Measurements from ENCODE around the gene PIK3CA.

Gene PIK3CA

GRCh38 chr3:179164857-179165256, 16.7 kb downstream of the PIK3CA start:
- no peak overlapping the region for H2BK120ac ChIP-seq (ENCODE audit: insufficient read depth, low read length, poor library complexity)
- no peak overlapping the region for H3K23ac ChIP-seq (ENCODE audit: low read length)
- H3K14ac ChIP-seq (ENCODE audit: low read length): no peak overlapping the region
- H3K4me2 ChIP-seq (ENCODE audit: low read length): no peak overlapping the region
- H3K36me3 ChIP-seq (ENCODE audit: control insufficient read depth in 1 of 2, insufficient read depth in 2 of 2, low read length in 2 of 2): no peaks in the 10 kb centered on the region
- H3K9me3 ChIP-seq (ENCODE audit: insufficient read depth, low read depth, low read length): no peaks in the 10 kb centered on the region
- H2AK5ac ChIP-seq (ENCODE audit: low read length): no peak overlapping the region
- no peaks in the 10 kb centered on the region for H3K27me3 ChIP-seq (ENCODE audit: insufficient read depth, low read length)
- no peak overlapping the region for H4K8ac ChIP-seq (ENCODE audit: low read depth, low read length)
- no peak overlapping the region for H4K12ac ChIP-seq (ENCODE audit: low read depth, low read length)
- H2AFZ ChIP-seq (ENCODE audit: insufficient read depth, low read length, poor library complexity): no peak overlapping the region
- H3K18ac ChIP-seq (ENCODE audit: low read length): no peak overlapping the region
- H3K4me1 ChIP-seq (ENCODE audit: control insufficient read depth in 1 of 2, insufficient read depth in 2 of 2, low read length in 2 of 2): no peaks in the 10 kb centered on the region
- no peak overlapping the region for H3K4ac ChIP-seq (ENCODE audit: low read depth, low read length)
- no peak for DNase-seq
- H4K91ac ChIP-seq (ENCODE audit: low read depth, low read length): no peak overlapping the region
- no peaks in the 10 kb centered on the region for H3K79me2 ChIP-seq (ENCODE audit: control insufficient read depth, insufficient read depth, low read length, poor library complexity)
- no peak overlapping the region for H3K4me3 ChIP-seq (ENCODE audit: low read depth, low read length)
- H2BK12ac ChIP-seq (ENCODE audit: low read length): no peak overlapping the region
- no peaks in the 10 kb centered on the region for H3K79me1 ChIP-seq (ENCODE audit: low read length)
- H3K27ac ChIP-seq (ENCODE audit: low read depth, low read length): no peak overlapping the region
- no peak overlapping the region for H2BK5ac ChIP-seq (ENCODE audit: low read depth, low read length, poor library complexity)
- H3K9ac ChIP-seq (ENCODE audit: low read length): no peak overlapping the region

- no CpG with 5 or more reads among the region's 2 CpGs for WGBS (ENCODE audit: extremely low coverage, insufficient coverage, insufficient read length)
- Histone ChIP-seq H2BK12ac (ENCODE audit: low read length) (no peak overlapping the region), H2BK120ac (ENCODE audit: insufficient read depth, low read length, poor library complexity) (no peak overlapping the region), H3K4ac (ENCODE audit: low read depth, low read length) (no peak overlapping the region), H3K27me3 (ENCODE audit: insufficient read depth, low read length) (no peaks in the 10 kb centered on the region), H4K12ac (ENCODE audit: low read depth, low read length) (no peak overlapping the region), H3K27ac (ENCODE audit: low read depth, low read length) (no peak overlapping the region), H2AK5ac (ENCODE audit: low read length) (no peak overlapping the region), H3K4me2 (ENCODE audit: low read length) (no peak overlapping the region), H3K36me3 (ENCODE audit: control insufficient read depth in 1 of 2, insufficient read depth in 2 of 2, low read length in 2 of 2) (no peaks in the 10 kb centered on the region), H3K79me1 (ENCODE audit: low read length) (no peaks in the 10 kb centered on the region), H3K4me3 (ENCODE audit: low read depth, low read length) (no peak overlapping the region), H3K9ac (ENCODE audit: low read length) (no peak overlapping the region), H4K8ac (ENCODE audit: low read depth, low read length) (no peak overlapping the region), H3K18ac (ENCODE audit: low read length) (no peak overlapping the region), H3K4me1 (ENCODE audit: control insufficient read depth in 1 of 2, insufficient read depth in 2 of 2, low read length in 2 of 2) (no peaks in the 10 kb centered on the region), H4K91ac (ENCODE audit: low read depth, low read length) (no peak overlapping the region), H2BK5ac (ENCODE audit: low read depth, low read length, poor library complexity) (no peak overlapping the region), H3K79me2 (ENCODE audit: control insufficient read depth, insufficient read depth, low read length, poor library complexity) (no peaks in the 10 kb centered on the region), H3K9me3 (ENCODE audit: insufficient read depth, low read depth, low read length) (no peaks in the 10 kb centered on the region), H2AFZ (ENCODE audit: insufficient read depth, low read length, poor library complexity) (no peak overlapping the region), H3K14ac (ENCODE audit: low read length) (no peak overlapping the region), H3K23ac (ENCODE audit: low read length) (no peak overlapping the region)
- DNase-seq: no peak
Measured at GRCh38 chr3:179166561-179167201, 18.5 kb downstream of the PIK3CA start.

GRCh38 chr3:179168918-179169317, 20.8 kb downstream of the PIK3CA start:
- H4K8ac ChIP-seq (ENCODE audit: low read depth, low read length): no peak overlapping the region
- no peak for DNase-seq
- no peaks in the 10 kb centered on the region for H3K36me3 ChIP-seq (ENCODE audit: control insufficient read depth in 1 of 2, insufficient read depth in 2 of 2, low read length in 2 of 2)
- no peak overlapping the region for H3K4me2 ChIP-seq (ENCODE audit: low read length)
- H3K4me3 ChIP-seq (ENCODE audit: low read depth, low read length): no peak overlapping the region
- H3K14ac ChIP-seq (ENCODE audit: low read length): no peak overlapping the region
- WGBS (ENCODE audit: extremely low coverage, insufficient coverage, insufficient read length): no CpG with 5 or more reads among the region's 2 CpGs
- H3K79me2 ChIP-seq (ENCODE audit: control insufficient read depth, insufficient read depth, low read length, poor library complexity): no peaks in the 10 kb centered on the region
- no peak overlapping the region for H3K18ac ChIP-seq (ENCODE audit: low read length)
- no peaks in the 10 kb centered on the region for H3K79me1 ChIP-seq (ENCODE audit: low read length)
- no peak overlapping the region for H4K91ac ChIP-seq (ENCODE audit: low read depth, low read length)
- no peak overlapping the region for H3K9ac ChIP-seq (ENCODE audit: low read length)
- H4K12ac ChIP-seq (ENCODE audit: low read depth, low read length): no peak overlapping the region
- no peak overlapping the region for H2BK12ac ChIP-seq (ENCODE audit: low read length)
- H3K4ac ChIP-seq (ENCODE audit: low read depth, low read length): no peak overlapping the region
- no peak overlapping the region for H2AK5ac ChIP-seq (ENCODE audit: low read length)
- H2BK5ac ChIP-seq (ENCODE audit: low read depth, low read length, poor library complexity): no peak overlapping the region
- no peaks in the 10 kb centered on the region for H3K4me1 ChIP-seq (ENCODE audit: control insufficient read depth in 1 of 2, insufficient read depth in 2 of 2, low read length in 2 of 2)
- no peak overlapping the region for H3K27ac ChIP-seq (ENCODE audit: low read depth, low read length)
- H2BK120ac ChIP-seq (ENCODE audit: insufficient read depth, low read length, poor library complexity): no peak overlapping the region
- no peaks in the 10 kb centered on the region for H3K27me3 ChIP-seq (ENCODE audit: insufficient read depth, low read length)
- no peak overlapping the region for H3K23ac ChIP-seq (ENCODE audit: low read length)
- H2AFZ ChIP-seq (ENCODE audit: insufficient read depth, low read length, poor library complexity): no peak overlapping the region
- no peaks in the 10 kb centered on the region for H3K9me3 ChIP-seq (ENCODE audit: insufficient read depth, low read depth, low read length)

- Histone ChIP-seq H3K27ac (ENCODE audit: low read depth, low read length) (no peak overlapping the region), H3K23ac (ENCODE audit: low read length) (no peak overlapping the region)
Measured at GRCh38 chr3:179172546-179172945, 24.4 kb downstream of the PIK3CA start.

More at GRCh38 chr3:179172546-179172945, 24.4 kb downstream of the PIK3CA start:
- H4K91ac ChIP-seq (ENCODE audit: low read depth, low read length): no peak overlapping the region
- no peak overlapping the region for H3K4me3 ChIP-seq (ENCODE audit: low read depth, low read length)
- H3K9me3 ChIP-seq (ENCODE audit: insufficient read depth, low read depth, low read length): no peaks in the 10 kb centered on the region
- no peak overlapping the region for H3K4me2 ChIP-seq (ENCODE audit: low read length)
- no peak overlapping the region for H2BK120ac ChIP-seq (ENCODE audit: insufficient read depth, low read length, poor library complexity)
- H2AK5ac ChIP-seq (ENCODE audit: low read length): no peak overlapping the region
- H3K4me1 ChIP-seq (ENCODE audit: control insufficient read depth in 1 of 2, insufficient read depth in 2 of 2, low read length in 2 of 2): no peaks in the 10 kb centered on the region
- H3K4ac ChIP-seq (ENCODE audit: low read depth, low read length): no peak overlapping the region
- no peak overlapping the region for H3K14ac ChIP-seq (ENCODE audit: low read length)
- H3K18ac ChIP-seq (ENCODE audit: low read length): no peak overlapping the region
- no peaks in the 10 kb centered on the region for H3K79me1 ChIP-seq (ENCODE audit: low read length)
- no peak overlapping the region for H4K8ac ChIP-seq (ENCODE audit: low read depth, low read length)
- no peaks in the 10 kb centered on the region for H3K36me3 ChIP-seq (ENCODE audit: control insufficient read depth in 1 of 2, insufficient read depth in 2 of 2, low read length in 2 of 2)
- no peak overlapping the region for H2AFZ ChIP-seq (ENCODE audit: insufficient read depth, low read length, poor library complexity)
- H3K79me2 ChIP-seq (ENCODE audit: control insufficient read depth, insufficient read depth, low read length, poor library complexity): no peaks in the 10 kb centered on the region
- no peak overlapping the region for H2BK5ac ChIP-seq (ENCODE audit: low read depth, low read length, poor library complexity)
- no peak for DNase-seq
- no peak overlapping the region for H3K9ac ChIP-seq (ENCODE audit: low read length)
- no peak overlapping the region for H2BK12ac ChIP-seq (ENCODE audit: low read length)
- no peaks in the 10 kb centered on the region for H3K27me3 ChIP-seq (ENCODE audit: insufficient read depth, low read length)
- no peak overlapping the region for H4K12ac ChIP-seq (ENCODE audit: low read depth, low read length)
